Measurements from ENCODE around the gene ABCC1.
A peak's percentile ranks its signal among the peaks of the same experiment; 100 is the strongest.

The ABCC1 gene

GRCh38 chr16:16110111-16110490 lies 160.7 kb downstream of the ABCC1 start:
- Histone ChIP-seq H3K36me3 (peaks cover 86 to 100% (median 94%) of the 10 kb centered on the region in 11 experiments), H3K4me3 (no peak overlapping the region), H3K4me1 (peaks cover 2 to 20% (median 12%) of the 10 kb centered on the region in 10 experiments; a peak in 16 of 20 replicates), H4K20me1 (peaks cover 0 to 18% (median 0%) of the 10 kb centered on the region in 11 experiments; a peak in 5 of 22 replicates), H3K27me3 (no peaks in the 10 kb centered on the region), H3K9ac (no peak overlapping the region), H3K27ac (no peak overlapping the region), H3K9me3 (replicated peaks in 1 of 11) (peaks cover 0 to 14% (median 6%) of the 10 kb centered on the region in 11 experiments; a peak in 18 of 22 replicates), H3K4me2 (no peak overlapping the region)
- TF ChIP-seq Cebpa-rat (IDR thresholded peaks at IDR 0.05) = no peak

- Histone ChIP-seq H3K4me2 (no peak overlapping the region), H3K27me3 (no peaks in the 10 kb centered on the region), H3K9ac (no peak overlapping the region), H3K9me3 (replicated peaks in 1 of 11) (peaks cover 14 to 29% (median 22%) of the 10 kb centered on the region in 11 experiments), H4K20me1 (peaks cover 0 to 11% (median 0%) of the 10 kb centered on the region in 11 experiments; a peak in 3 of 22 replicates), H3K4me1 (peaks cover 0 to 5% (median 0%) of the 10 kb centered on the region in 10 experiments; a peak in 4 of 20 replicates), H3K36me3 (peaks cover 95 to 100% (median 100%) of the 10 kb centered on the region in 11 experiments), H3K4me3 (no peak overlapping the region), H3K27ac (no peak overlapping the region)
- no peak for TF ChIP-seq Cebpa-rat (IDR thresholded peaks at IDR 0.05)
These were observed 162.2 kb downstream of the ABCC1 start for GRCh38 chr16:16111639-16112038.

- H3K27ac ChIP-seq = no peak overlapping the region
- no peak overlapping the region for H3K4me3 ChIP-seq
- peaks cover 0 to 7% (median 0%) of the 10 kb centered on the region in 11 experiments; a peak in 2 of 22 replicates for H4K20me1 ChIP-seq
- no peaks in the 10 kb centered on the region for H3K4me1 ChIP-seq
- peaks cover 23 to 38% (median 31%) of the 10 kb centered on the region in 11 experiments for H3K9me3 ChIP-seq (replicated peaks in 1 of 11)
- no peak for TF ChIP-seq Cebpa-rat (IDR thresholded peaks at IDR 0.05)
- no peaks in the 10 kb centered on the region for H3K27me3 ChIP-seq
- no peak overlapping the region for H3K9ac ChIP-seq
- H3K36me3 ChIP-seq = peaks cover 99 to 100% (median 100%) of the 10 kb centered on the region in 11 experiments
- no peak overlapping the region for H3K4me2 ChIP-seq
These were observed 163.1 kb downstream of the ABCC1 start for GRCh38 chr16:16112450-16113053.

- Histone ChIP-seq H3K4me3 (no peak overlapping the region), H3K9ac (no peak overlapping the region), H3K9me3 (replicated peaks in 1 of 11) (peaks cover 28 to 43% (median 36%) of the 10 kb centered on the region in 11 experiments), H3K4me1 (no peaks in the 10 kb centered on the region), H3K27me3 (no peaks in the 10 kb centered on the region), H3K27ac (no peak overlapping the region), H4K20me1 (peaks cover 0 to 7% (median 0%) of the 10 kb centered on the region in 11 experiments; a peak in 2 of 22 replicates), H3K36me3 (peaks cover 100% of the 10 kb centered on the region in 11 experiments), H3K4me2 (no peak overlapping the region)
- no peak for TF ChIP-seq Cebpa-rat (IDR thresholded peaks at IDR 0.05)
These were observed 163.7 kb downstream of the ABCC1 start for GRCh38 chr16:16113076-16113475.

GRCh38 chr16:16116841-16117240 lies 167.4 kb downstream of the ABCC1 start:
- Histone ChIP-seq H3K27me3 (no peaks in the 10 kb centered on the region), H3K9me3 (replicated peaks in 1 of 11) (peaks cover 35 to 53% (median 44%) of the 10 kb centered on the region in 11 experiments), H3K9ac (no peak overlapping the region), H3K4me3 (peak overlapping the region in 4 of 10 experiments; percentile 18 to 28 (median 20); a peak in 4 of 20 replicates), H4K20me1 (peaks cover 0 to 11% (median 0%) of the 10 kb centered on the region in 11 experiments; a peak in 4 of 22 replicates), H3K27ac (no peak overlapping the region), H3K4me2 (no peak overlapping the region), H3K4me1 (no peaks in the 10 kb centered on the region), H3K36me3 (peaks cover 99 to 100% (median 100%) of the 10 kb centered on the region in 11 experiments)
- TF ChIP-seq Cebpa-rat (IDR thresholded peaks at IDR 0.05) = no peak

GRCh38 chr16:16118337-16118736 lies 168.9 kb downstream of the ABCC1 start:
- no peak overlapping the region for H3K27ac ChIP-seq
- 0 out of 20 replicates have a peak overlapping the region, but pooled peaks of 1 of the 10 experiments have one; percentile 6 for H3K4me3 ChIP-seq
- H3K9me3 ChIP-seq (replicated peaks in 1 of 11) = peaks cover 35 to 63% (median 48%) of the 10 kb centered on the region in 11 experiments
- H3K27me3 ChIP-seq = no peaks in the 10 kb centered on the region
- no peak for TF ChIP-seq Cebpa-rat (IDR thresholded peaks at IDR 0.05)
- H3K9ac ChIP-seq = no peak overlapping the region
- H4K20me1 ChIP-seq = peaks cover 0 to 16% (median 0%) of the 10 kb centered on the region in 11 experiments; a peak in 4 of 22 replicates
- no peaks in the 10 kb centered on the region for H3K4me1 ChIP-seq
- peaks cover 99 to 100% (median 100%) of the 10 kb centered on the region in 11 experiments for H3K36me3 ChIP-seq
- no peak overlapping the region for H3K4me2 ChIP-seq

- Histone ChIP-seq H3K4me3 (no peak overlapping the region), H3K27me3 (no peaks in the 10 kb centered on the region), H3K9me3 (replicated peaks in 1 of 11) (peaks cover 49 to 70% (median 59%) of the 10 kb centered on the region in 11 experiments), H3K9ac (no peak overlapping the region), H3K27ac (no peak overlapping the region), H4K20me1 (peaks cover 0 to 16% (median 0%) of the 10 kb centered on the region in 11 experiments; a peak in 4 of 22 replicates), H3K4me2 (no peak overlapping the region), H3K36me3 (peaks cover 99 to 100% (median 100%) of the 10 kb centered on the region in 11 experiments), H3K4me1 (no peaks in the 10 kb centered on the region)
- TF ChIP-seq Cebpa-rat (IDR thresholded peaks at IDR 0.05) = no peak
These were observed 170.6 kb downstream of the ABCC1 start for GRCh38 chr16:16120044-16120381.

GRCh38 chr16:16120382-16121184 lies 171.2 kb downstream of the ABCC1 start:
- peaks cover 0 to 16% (median 0%) of the 10 kb centered on the region in 11 experiments; a peak in 4 of 22 replicates for H4K20me1 ChIP-seq
- H3K9ac ChIP-seq = no peak overlapping the region
- H3K4me3 ChIP-seq = no peak overlapping the region
- peaks cover 99 to 100% (median 100%) of the 10 kb centered on the region in 11 experiments for H3K36me3 ChIP-seq
- no peaks in the 10 kb centered on the region for H3K27me3 ChIP-seq
- no peak overlapping the region for H3K4me2 ChIP-seq
- no peaks in the 10 kb centered on the region for H3K4me1 ChIP-seq
- TF ChIP-seq Cebpa-rat (IDR thresholded peaks at IDR 0.05) = no peak
- H3K27ac ChIP-seq = no peak overlapping the region
- peaks cover 48 to 67% (median 57%) of the 10 kb centered on the region in 11 experiments for H3K9me3 ChIP-seq (replicated peaks in 1 of 11)

GRCh38 chr16:16121185-16121727 lies 171.8 kb downstream of the ABCC1 start:
- Histone ChIP-seq H3K9me3 (replicated peaks in 1 of 11) (peaks cover 41 to 61% (median 51%) of the 10 kb centered on the region in 11 experiments), H3K9ac (no peak overlapping the region), H4K20me1 (peaks cover 0 to 16% (median 0%) of the 10 kb centered on the region in 11 experiments; a peak in 4 of 22 replicates), H3K27ac (no peak overlapping the region), H3K36me3 (peaks cover 99 to 100% (median 100%) of the 10 kb centered on the region in 11 experiments), H3K4me3 (no peak overlapping the region), H3K4me1 (0 out of 20 replicates have a peak, but pooled peaks cover 0 to under 1% (median 0%) of the 10 kb centered on the region in 10 experiments), H3K27me3 (no peaks in the 10 kb centered on the region), H3K4me2 (no peak overlapping the region)
- TF ChIP-seq Cebpa-rat (IDR thresholded peaks at IDR 0.05) = no peak

All from BLaER1 treated with 17β-estradiol and CSF1 and Interleukin-3, amounts not matched to agents 10 nM and 100 nM (cell line).